Omental fat pad (tissue), 4 donors: ENCODE measurements around the gene CARMIL1. TPM values are rescaled to one million over a fixed set of nuclear protein-coding genes. Genes with fewer than 3 reads are reported as not detected.

Source experiments
- ATAC-seq: fragments of 150-250 bp; one replicate; pipeline ENCODE4 v1.9.1; 2016; ENCODE audit warnings: mild to moderate bottlenecking, moderate library complexity; ENCODE audit not compliant: low FRiP score
- DNase-seq: peaks from one replicate; pipeline ENCODE4 v3.0.0-alpha.2; 2019; ENCODE audit warnings: low spot score
- total RNA-seq, 4 donors: library from RNA; depleted of rRNA; stranded (reverse); fragments of >200 nt; gene quantifications; one replicate each; pipeline ENCODE4 v1.1.0, GENCODE V29; 2016
- TF ChIP-seq, protein P1 (sequence below), 3 donors: fragments of 450-650 bp; IDR thresholded peaks; one replicate each; pipeline ENCODE4 v1.5.1; 2016 to 2017; ENCODE audit warnings: antibody characterized with exemption in 3 of 3, mild to moderate bottlenecking in 3 of 3, moderate library complexity in 2 of 3

CARMIL1 gene
- total RNA-seq, 4 donors from 2014 or later = 24.4 to 35.3 (median 29.6) TPM

DNA sequence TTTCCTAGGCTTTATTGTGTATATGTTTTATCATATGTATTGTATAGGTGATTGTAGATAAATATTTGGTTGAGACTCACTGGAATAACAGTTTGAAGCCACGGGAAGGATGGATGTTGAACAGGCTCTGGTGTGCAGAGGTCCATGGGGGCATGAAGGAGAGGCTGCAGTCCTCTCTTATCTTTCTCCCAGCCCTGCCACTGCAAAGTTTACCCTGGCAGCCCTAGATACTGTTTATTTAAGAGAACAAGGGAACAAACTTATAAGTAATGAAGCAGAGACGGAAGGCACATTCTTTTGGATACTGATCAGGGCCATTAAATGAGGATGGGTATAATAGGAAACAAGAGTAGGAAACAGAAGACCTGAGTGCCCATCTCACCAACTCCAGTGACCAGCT, 269.3 kb downstream of the CARMIL1 start:
- no peak for ATAC-seq
- TF ChIP-seq, protein P1, sequence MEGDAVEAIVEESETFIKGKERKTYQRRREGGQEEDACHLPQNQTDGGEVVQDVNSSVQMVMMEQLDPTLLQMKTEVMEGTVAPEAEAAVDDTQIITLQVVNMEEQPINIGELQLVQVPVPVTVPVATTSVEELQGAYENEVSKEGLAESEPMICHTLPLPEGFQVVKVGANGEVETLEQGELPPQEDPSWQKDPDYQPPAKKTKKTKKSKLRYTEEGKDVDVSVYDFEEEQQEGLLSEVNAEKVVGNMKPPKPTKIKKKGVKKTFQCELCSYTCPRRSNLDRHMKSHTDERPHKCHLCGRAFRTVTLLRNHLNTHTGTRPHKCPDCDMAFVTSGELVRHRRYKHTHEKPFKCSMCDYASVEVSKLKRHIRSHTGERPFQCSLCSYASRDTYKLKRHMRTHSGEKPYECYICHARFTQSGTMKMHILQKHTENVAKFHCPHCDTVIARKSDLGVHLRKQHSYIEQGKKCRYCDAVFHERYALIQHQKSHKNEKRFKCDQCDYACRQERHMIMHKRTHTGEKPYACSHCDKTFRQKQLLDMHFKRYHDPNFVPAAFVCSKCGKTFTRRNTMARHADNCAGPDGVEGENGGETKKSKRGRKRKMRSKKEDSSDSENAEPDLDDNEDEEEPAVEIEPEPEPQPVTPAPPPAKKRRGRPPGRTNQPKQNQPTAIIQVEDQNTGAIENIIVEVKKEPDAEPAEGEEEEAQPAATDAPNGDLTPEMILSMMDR (IDR thresholded peaks at IDR 0.05) = no peak
- no peak for DNase-seq

DNA sequence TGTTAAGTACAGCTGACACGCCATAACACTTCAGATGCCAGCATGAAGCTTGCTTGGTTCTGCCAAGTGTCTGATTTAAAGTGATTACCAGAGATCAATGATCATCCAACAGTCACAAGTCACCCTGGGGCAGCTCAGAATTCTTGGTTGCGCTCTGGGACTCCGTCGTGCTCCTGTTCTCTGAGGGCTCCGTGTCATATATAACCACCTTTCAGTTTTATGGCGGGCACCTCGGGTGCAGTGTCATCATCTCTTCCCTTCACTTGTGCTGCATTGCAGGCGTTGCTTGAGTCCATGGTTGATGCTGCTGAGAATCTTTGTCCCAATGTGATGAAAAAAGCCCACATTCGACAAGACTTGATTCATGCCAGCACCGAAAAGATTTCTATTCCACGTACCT, 271.5 kb downstream of the CARMIL1 start:
- ATAC-seq (no peak), DNase-seq (no peak)
- TF ChIP-seq, protein P1 (IDR thresholded peaks at IDR 0.05) = no peak

DNA sequence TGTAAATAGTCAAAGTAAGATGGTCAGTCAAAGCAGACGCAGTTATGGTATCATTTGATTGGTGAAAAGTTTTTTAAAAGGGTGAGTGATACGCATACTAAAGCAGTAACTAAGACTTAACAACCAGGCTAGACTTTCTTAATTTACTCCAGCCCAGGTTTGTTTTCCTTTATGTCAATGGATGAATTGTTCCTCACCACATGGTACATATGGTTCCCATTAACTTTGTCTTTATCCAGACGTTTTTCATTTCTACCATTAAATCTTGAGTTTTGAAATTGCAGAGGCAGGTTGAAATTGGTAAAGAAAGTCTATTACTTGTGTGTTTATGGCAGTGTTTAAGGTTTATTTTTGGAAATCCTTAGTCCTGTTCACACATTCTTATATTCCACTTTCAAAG, 274.3 kb downstream of the CARMIL1 start:
- DNase-seq = no peak
- no peak for ATAC-seq
- TF ChIP-seq, protein P1 (IDR thresholded peaks at IDR 0.05) = no peak

DNA sequence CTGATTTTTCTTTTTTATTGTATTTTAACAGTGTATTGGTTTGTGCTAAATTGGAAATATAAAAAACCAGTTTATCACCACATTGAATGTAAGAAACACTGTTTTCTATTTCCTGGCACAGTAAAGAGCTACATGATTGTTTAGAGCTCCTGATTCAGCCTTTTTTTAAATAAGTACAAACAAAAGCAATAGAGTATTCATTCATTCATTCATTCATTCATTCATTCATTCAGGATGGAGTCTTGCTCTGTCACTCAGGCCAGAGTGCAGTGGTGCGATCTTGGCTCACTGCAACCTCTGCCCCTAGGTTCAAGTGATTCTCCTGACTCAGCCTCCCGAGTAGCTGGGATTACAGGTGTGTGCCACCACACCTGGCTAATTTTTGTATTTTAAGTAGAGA, 276.0 kb downstream of the CARMIL1 start:
- DNase-seq (no peak), ATAC-seq (no peak)
- TF ChIP-seq, protein P1 (IDR thresholded peaks at IDR 0.05) = no peak

DNA sequence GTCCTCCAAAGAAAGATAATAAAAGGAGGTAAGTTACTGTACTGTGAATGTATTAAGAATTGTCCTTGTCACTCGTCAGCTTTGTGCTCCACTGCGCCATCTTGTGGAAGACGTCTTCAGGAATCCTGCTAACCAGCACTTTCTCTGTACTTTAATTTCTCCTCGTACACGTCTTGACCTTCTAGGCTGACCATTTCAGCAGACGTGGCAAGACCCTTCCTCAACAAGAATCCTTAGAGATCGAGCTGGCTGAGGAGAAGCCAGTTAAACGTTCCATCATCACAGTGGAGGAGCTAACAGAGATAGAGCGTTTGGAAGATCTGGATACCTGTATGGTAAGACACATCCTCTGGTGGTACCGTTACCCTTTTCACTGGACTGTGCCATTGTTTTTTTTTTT, 277.3 kb downstream of the CARMIL1 start:
- no peak for ATAC-seq
- peak; percentile 91 for DNase-seq

DNA sequence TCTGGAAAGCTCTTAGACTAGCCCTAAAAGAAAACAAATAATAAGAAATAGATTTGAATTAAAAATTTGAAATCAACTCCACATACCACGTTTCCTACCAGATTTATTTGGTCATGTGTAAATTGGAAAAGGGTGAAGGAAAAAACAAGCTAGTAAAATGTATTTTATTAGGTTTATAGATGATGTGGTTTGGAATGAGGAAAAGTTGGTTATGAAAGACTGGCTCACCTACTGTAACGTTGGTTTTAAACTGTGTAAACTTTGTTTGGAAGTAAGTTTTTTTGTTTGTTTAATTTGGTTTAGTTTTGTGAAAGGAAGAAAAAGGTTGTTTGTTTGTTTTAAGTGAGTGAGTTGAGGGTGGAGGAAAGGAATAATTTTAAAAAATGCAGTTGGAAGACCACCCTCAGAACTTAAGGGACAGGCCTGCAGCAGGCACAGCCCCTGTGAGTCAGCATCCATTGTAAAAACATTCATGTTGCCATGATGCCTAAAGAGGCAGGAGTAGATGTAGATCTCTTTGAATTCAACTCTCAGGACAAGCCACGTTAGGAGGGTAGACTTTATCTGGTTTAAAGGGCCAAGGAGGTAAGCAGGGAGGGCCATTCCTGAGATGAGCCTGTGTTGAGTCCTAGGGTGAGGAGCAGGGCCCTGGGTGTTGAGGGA, 279.1 kb downstream of the CARMIL1 start:
- TF ChIP-seq, protein P1 (IDR thresholded peaks at IDR 0.05) = no peak
- DNase-seq (no peak), ATAC-seq (no peak)

More for the DNA sequence above, 277.3 kb downstream of the CARMIL1 start:
- TF ChIP-seq, protein P1 (IDR thresholded peaks at IDR 0.05) = peak in 1 of 3 donors; percentile 27

DNA sequence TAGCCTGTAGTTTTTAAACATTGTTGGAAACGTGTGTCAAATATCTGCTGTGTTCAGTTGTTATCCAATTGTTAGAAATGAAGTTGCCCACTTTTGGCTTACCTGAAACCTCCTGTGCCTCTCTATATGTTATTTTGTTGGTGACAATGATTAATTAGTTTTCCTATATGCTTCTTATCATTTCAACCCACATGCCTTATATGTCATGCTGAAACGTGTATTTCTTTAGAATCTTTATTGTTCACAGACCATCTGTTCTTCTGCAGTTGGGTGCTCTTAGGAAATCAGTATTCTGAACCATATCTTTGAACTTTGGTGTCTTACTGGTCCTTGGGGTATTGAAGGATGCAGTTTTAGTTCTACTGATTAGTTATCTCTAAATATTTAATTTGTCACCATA, 281.7 kb downstream of the CARMIL1 start:
- DNase-seq (no peak), ATAC-seq (no peak)
- TF ChIP-seq, protein P1 (IDR thresholded peaks at IDR 0.05) = no peak
